ENCODE measurements around the gene AMOTL1.
A peak's percentile ranks its signal among the peaks of the same experiment; 100 is the strongest.

AMOTL1 gene

DNA sequence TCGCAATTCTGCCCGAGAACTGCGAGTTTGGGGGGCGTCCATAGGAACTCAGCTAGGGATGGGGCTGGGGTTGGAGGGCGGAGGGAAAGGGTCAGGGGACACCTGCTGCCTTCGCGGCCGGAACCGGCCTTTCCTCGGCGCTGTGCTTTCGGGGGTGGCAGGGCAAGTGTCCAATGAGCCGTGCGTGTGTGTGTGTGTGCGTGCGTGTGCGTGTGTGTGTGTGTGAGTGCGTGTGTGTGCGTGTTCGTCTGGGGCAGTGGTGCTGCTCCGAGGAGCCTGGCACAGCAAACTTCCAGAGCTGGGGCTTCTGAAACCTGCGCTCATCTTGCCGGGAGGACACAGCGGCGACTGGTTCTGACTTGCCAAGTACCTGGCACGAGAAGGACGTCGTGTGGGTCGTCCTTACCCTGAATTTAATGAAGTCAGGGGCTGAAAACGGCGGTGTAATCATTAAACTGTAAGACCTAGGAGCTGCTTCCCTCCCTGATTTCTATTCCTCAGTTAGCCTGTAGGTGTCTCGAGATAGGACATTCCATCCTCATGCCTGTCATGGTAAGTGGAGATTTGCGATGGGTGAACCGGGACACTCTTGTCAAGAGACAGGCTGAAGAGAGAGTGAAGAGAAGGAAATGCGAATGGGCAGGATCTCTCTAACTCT is 27.0 kb upstream of the AMOTL1 start:
- peak; percentile 58 for DNase-seq

GRCh38 chr11:94742665-94743064 is 25.5 kb upstream of the AMOTL1 start:
- no peak for DNase-seq

DNA sequence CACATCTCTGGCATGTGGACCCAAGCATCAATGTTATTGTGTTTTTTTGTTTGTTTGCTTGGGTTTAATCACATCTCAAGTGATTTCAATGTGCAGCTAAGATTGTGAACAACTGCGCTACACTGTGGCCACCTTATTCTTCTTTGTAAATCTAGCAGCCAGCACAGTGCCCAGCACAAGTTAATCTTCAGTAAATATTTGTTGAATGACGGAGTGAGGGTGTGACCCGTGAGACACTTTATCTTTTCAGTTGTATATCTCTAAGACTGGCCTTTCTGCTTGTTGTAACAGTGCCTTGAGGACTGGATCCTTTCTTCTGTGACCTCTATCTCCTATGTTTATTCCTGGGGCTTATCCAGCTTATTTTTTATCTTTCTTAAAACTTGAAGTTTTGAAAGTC is 21.4 kb upstream of the AMOTL1 start:
- no peak for DNase-seq

DNA sequence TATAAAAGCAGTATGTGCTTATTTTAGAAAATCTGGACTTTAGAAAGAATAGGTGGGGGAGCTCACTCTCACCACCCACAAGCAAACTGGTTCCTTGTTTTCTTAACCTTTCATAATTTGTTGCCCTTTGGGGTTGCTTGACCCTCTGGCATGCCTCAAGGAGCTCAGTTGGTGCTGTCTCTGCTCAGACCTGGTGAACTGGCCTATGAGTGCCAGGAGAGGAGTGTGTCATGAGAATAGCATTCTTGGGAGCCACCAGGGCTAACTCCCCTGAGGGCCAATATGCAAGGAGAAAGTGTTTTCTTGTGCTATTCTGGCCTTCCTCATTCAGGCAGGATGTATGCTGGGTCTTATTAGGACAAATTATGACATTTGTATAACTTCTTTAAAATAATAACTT is 21.0 kb upstream of the AMOTL1 start:
- DNase-seq: no peak

DNA sequence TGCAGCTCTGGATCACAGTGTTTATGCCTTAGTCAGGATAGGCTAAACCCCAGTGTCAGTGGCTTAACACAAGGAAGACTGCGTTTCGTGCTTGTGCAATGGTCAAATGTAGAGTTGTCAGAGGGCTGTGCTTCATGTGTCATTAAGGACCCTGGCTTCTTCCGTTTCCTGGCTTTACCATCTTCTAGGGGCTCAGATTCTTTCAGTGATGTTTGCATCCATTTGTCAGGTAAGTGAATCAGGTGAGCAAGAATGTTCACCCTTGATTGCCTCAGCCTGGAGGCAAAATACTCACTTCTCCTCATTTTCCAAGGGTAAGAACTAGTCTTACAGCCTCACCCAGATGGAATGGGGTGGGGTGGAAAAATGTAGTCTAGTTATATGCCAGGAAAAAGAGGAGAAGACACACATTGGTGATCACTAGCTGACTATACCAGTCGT is 20.5 kb upstream of the AMOTL1 start:
- DNase-seq: no peak

- DNase-seq: no peak
These were observed 18.8 kb upstream of the AMOTL1 start for GRCh38 chr11:94749369-94749768.

DNA sequence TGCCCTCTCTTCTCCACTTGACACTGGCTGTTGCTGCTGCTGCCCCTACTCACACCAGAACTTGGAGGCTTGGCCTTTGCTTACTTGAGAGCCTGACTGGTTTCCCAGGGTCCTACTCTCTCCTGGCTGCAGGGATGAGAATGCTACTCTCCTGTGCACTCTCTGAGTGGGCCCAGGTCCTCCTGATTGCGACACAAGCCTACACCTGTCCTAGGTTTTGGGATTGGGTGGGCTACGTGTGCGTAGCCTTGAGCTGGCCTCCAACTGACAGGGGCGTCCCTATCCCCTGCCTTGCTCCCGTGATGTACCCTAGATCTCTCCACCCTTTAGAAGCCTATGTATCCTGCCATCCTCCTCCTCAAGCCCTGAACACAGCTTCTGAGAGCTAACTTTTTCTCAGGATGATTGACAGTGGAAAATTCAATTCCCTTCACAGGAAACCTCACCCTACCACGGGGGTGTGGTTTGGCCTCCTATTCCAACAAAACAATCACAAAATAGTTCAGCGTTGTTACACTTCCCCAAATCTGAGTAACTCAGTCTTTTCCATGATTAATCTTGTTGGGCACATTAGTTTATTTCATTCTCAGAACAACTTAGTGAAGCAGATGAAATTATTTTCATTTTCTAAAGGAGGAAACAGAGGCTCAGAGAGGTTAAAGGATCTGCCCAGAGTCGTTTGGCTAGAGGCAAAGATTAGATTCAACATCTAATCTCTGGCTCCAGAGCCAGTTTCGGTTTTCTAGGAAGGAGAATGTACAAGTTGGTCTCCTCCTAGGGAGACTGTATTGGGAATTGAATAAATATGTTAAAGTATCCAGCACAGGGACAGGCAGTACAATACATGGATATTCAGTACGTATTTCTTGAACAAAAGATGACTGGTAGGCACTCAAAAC is 17.6 kb upstream of the AMOTL1 start:
- no peak for DNase-seq

DNA sequence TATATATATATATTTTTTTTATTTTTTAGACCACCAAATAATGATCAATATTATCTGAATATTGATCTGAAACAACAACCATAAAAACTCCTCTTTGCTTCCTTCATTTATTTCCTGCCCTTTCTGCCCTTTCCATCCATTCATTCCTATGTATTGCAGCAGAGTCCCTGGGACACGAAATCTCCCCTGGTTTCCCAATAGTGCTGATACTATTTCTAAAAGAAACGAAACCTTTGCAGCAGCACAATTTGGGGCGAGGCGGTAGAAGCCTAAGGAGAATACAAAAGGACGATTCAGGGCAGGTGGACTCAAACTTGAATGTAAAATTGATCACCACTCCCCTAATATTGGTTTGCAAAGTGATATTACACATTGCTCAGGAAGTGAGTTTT is 16.9 kb upstream of the AMOTL1 start:
- DNase-seq: no peak

DNA sequence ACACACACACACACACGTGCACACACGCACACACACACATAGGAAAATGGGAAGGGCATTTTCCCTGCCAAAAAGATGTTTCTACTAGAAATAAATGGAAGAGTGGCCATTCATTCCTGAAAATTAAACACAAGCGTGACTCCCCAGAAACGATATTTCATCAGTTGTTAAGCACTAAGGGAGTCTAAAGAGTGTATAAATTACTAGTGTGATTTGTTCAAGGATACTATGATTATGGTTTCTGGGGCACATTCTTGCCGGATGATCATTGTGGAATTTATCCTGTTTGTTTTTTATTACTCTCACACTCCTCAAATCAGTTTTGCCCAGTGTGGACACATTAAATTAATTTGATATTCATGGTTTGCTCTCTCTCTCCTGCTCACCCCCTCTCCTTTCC is 16.4 kb upstream of the AMOTL1 start:
- DNase-seq: no peak

DNA sequence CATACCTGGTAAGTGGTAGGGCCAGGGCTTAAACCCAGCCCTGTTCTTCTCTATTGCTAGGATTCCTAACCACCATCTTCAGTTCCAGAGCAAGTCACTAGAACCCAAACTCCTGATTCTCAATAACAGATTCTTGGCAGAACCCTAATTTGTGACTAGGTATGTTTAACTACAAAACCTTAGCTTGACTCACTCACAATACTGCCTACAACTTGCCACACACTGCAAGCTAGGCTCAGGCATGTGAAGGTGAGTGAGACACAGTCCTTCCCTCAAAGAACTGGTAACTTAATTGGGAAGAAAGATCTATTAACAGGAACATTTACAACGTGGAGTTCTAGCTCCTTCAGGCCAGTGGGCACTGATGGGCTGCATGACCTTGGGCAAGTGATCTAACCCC is 14.5 kb upstream of the AMOTL1 start:
- DNase-seq: no peak

DNA sequence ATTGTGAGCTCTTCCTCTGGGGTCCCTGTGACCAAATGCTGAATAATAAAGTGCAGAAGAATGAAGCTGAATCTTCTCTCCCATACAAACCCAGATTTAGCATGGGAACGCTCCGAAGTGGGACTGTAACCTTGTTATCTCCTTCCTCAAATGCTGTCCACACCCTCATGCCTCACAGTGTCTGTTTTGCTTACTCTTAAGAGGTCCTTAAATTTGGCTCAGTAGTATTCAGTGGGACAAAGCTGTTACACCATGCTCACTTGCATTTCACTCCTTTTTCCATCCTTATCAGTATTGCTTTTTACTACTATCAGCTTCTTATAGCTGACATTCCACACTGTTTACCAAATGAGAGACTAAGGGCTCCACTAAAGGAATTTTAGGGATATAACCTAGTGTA is 13.8 kb upstream of the AMOTL1 start:
- DNase-seq: no peak

DNA sequence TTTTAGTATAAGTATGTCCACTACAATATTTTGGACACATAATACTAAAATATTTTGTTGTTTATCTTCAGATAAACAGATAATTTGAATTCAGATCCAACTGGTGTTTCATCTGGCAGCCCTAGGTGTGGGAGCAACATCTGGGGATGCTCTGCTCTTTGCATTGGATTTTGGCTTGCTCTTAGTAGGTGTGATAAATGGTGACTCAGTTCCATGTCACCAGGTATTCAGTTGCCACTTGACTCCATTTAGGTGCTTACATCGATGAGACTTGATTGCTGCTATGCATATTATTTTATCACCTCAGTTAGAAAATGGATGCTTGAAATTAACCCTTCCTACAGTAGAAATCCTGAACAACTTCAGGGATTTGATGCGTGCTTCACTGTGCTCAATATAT is 13.3 kb upstream of the AMOTL1 start:
- no peak for DNase-seq

DNA sequence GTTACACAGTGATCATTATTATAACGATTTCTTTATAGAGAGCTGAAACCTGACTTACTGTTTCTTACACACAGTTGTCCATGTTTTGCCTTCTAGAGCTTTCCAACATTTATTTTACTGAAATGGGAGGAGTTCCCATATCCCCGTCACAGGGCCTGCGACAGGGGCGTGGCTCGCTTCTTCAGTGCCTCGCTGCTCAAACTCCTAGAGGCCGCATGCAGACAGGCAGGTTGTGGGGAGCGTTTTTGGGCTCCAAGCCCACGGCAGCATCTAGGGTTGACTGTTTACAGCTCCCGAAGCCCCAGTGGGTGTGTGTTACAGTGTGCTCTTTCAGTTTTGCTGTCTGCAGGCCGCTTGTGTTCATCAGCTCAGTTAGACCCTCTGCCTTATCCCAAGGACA is 12.7 kb upstream of the AMOTL1 start:
- DNase-seq: no peak

DNA sequence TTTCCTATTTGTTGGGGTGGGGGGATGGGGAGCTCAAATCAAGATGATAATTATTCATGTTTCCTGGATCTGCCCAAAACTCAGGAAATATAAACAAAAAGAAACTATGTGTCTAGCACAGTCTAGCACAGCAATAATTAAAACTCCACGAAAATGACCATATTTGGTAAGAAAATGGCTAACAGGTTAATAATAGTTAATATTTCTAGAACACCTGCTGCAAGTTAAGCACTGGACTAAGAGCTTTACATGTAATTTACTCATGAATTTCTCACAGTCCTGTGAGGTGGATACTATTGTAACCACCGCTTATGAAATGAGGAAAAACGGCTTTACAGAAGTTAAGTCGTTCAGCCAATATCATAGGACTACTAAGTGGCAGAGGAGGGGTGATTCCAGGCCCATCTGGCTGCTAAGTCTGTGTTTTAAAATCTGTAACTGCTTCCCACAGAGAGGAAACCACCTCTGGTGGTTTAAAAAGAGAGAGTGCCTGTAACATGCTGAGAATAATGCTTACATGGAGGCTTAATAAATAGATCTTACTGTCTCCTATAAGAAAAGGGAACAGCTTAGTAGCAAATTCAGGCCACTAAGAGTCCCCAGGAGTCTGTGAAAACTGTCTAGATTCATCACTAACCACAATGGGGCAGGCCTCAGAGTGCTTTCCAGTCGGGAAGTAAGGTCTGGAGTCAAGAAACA is 11.0 kb upstream of the AMOTL1 start:
- DNase-seq: no peak

DNA sequence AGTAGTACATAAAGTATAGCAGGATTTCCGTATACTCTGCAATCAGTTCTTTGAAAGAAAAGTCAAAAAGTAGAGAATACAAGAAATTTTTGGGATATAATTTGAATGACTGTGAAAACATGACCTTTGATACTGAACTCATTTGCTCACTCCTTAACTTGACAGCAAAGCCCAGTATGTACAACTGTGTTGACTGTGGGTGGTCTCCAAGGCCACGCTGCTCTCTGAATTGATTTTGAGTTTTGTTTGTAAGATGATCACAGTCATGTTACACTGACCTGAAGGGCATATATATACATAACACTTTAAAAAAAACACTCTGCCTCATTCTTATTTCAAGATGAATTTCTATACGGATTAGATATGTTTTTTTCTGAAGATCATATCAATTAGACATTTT is 9.5 kb upstream of the AMOTL1 start:
- no peak for DNase-seq

DNA sequence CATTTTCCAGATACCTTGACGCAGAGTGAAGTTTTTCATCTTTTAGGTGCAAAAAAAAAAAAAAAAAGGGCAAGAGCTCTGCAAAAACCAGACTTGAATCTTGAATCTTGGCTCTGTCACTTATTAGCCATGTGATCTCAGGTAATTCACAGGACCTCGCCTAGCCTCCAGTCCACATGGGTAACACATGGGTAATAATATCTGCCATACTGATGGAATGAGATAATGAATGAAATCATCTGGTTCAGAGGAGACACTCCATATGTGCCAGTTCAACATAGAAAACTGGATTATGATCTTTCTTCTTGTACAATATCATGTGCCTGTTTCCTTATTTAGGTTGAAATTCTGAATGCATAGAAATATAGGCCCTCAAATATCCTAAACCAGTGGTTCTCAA is 8.6 kb upstream of the AMOTL1 start:
- DNase-seq: no peak

GRCh38 chr11:94760296-94760695 is 7.9 kb upstream of the AMOTL1 start:
- no peak for DNase-seq

DNA sequence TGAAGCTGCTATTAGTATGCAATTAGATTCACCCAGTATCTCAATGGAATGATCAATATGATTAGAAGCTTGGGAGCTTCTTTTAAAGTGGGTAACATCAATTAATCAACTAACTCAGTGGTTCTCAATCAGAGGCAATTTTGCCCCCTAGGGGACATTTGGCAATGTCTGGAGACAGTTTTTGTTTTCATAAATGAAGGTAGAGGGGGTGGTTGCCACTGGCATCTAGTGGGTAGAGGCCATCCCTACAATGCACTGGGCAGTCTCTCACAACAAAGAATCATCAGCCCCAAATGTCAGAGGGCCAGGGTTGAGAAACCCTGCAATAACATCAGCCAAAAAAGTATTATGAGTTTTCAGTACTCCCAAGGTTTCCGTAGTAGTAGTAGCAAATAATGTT is 5.9 kb upstream of the AMOTL1 start:
- DNase-seq: no peak

- no peak for DNase-seq
These were observed 5.2 kb upstream of the AMOTL1 start for GRCh38 chr11:94762995-94763394.

DNA sequence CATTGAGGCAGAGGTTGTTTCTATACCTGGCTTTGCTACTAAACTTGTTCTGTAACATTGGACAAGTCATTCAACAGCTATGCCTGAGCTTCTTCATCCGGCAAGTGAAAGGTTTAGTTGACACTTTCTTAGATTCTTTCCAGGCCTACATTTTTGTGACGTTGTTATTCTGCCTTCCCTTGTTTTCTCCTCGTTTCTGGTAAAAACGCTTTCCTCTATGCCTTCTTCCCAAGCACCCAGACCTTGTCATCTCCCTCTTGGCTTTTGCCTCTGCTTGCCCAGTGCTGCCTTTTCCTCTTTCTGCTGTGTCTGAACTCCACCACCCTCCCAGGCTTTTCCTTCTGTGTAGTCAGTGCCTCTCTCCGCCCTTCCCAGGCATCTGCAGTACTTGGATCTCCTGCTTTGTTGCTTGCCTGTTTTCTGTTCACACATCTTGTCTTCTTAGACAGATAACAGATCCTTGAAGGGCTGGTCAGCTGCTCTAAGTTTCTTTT is 1.4 kb upstream of the AMOTL1 start:
- DNase-seq: no peak

GRCh38 chr11:94767291-94767690 is 865 bp upstream of the AMOTL1 start:
- DNase-seq: no peak

GRCh38 chr11:94768602-94769541 is 716 bp downstream of the AMOTL1 start:
- DNase-seq: peak; percentile 80

GRCh38 chr11:94769880-94770279 is 1.7 kb downstream of the AMOTL1 start:
- DNase-seq: no peak
